B cell (primary cell): ENCODE results near the gene MAPK4. TPM values are rescaled to one million over a fixed set of nuclear protein-coding genes. Genes with fewer than 3 reads are reported as not detected.

Experiments used
- ATAC-seq: fragments of 200-7000 bp; cut with Tn5 transposase; one replicate; pipeline ENCODE4 v1.10.0; 2021; ENCODE audit warnings: low read depth, mild to moderate bottlenecking, moderate number of reproducible peaks, moderate library complexity
- CTCF ChIA-PET: fragments of 350-600 bp; sonication (Branson Sonifier 250); formaldehyde crosslinking; loops from one replicate; lab custom pipeline; 2021; ENCODE audit warnings: antibody characterized with exemption, inconsistent platforms; lab: Charles Lee
- POLR2A ChIA-PET: fragments of 350-600 bp; sonication (Branson Sonifier 250); formaldehyde crosslinking; loops from one replicate; lab custom pipeline; 2021; ENCODE audit warnings: antibody characterized with exemption; lab: Charles Lee
- DNase-seq: peaks from one replicate; pipeline ENCODE4 v3.0.0; 2013
- H2AFZ ChIP-seq: 2 replicates; pipeline ENCODE4 v1.6.1; 2012; ENCODE audit warnings: mild to moderate bottlenecking, low read depth, low read length; ENCODE audit not compliant: insufficient read depth, poor library complexity, severe bottlenecking
- H3K27ac ChIP-seq, 2 donors: 1 replicate in 1 of 2; 2 replicates in 1 of 2; pipeline ENCODE4 v1.5.1; 2012 to 2013; ENCODE audit warnings: low read length in 2 of 2, mild to moderate bottlenecking in 2 of 2, moderate library complexity in 1 of 2
- H3K27me3 ChIP-seq, 4 experiments: fragments of 200-600 bp in 1 of 4; sonication (generic) in 1 of 4; replicated peaks in 1 of 4; 1 replicate in 2 of 4; 2 replicates in 2 of 4; pipeline versions ENCODE4 v1.6.1 to v1.7.0; 2013 to 2016; ENCODE audit warnings: low read length in 3 of 4, mild to moderate bottlenecking in 2 of 4, mixed read lengths in 1 of 4, moderate library complexity in 1 of 4; ENCODE audit not compliant: insufficient read depth in 4 of 4, control insufficient read depth in 3 of 4; ENCODE audit errors: control extremely low read depth in 1 of 4
- H3K36me3 ChIP-seq, 2 experiments: replicated peaks in 1 of 2; 1 replicate in 1 of 2; 2 replicates in 1 of 2; pipeline versions ENCODE4 v1.6.1 to v1.7.1; 2013; ENCODE audit warnings: low read length in 1 of 2; ENCODE audit not compliant: insufficient read depth in 2 of 2, control insufficient read depth in 1 of 2; ENCODE audit errors: control extremely low read depth in 1 of 2, extremely low read depth in 1 of 2
- H3K4me1 ChIP-seq, 2 donors: fragments of 200-600 bp in 1 of 2; sonication (generic) in 1 of 2; 1 replicate in 1 of 2; 2 replicates in 1 of 2; pipeline versions ENCODE4 v1.5.1 to v1.6.1; 2013 to 2017; ENCODE audit warnings: low read length in 2 of 2; ENCODE audit not compliant: control insufficient read depth in 2 of 2, insufficient read depth in 2 of 2
- H3K4me2 ChIP-seq: replicated peaks from 2 replicates; pipeline ENCODE3; 2012; ENCODE audit warnings: mild to moderate bottlenecking, low read depth, low read length; ENCODE audit not compliant: poor library complexity, severe bottlenecking
- H3K4me3 ChIP-seq, 5 experiments: fragments of 200-600 bp in 1 of 5; sonication (generic) in 1 of 5; 1 replicate in 3 of 5; 2 replicates in 2 of 5; pipeline versions ENCODE4 v1.5.1 to v1.7.0; 2011 to 2016; ENCODE audit warnings: low read length in 4 of 5, mild to moderate bottlenecking in 4 of 5, low read depth in 2 of 5, control low read depth in 1 of 5, moderate library complexity in 1 of 5; ENCODE audit not compliant: insufficient read depth in 1 of 5; ENCODE audit errors: control extremely low read depth in 1 of 5, extremely low read depth in 1 of 5
- H3K79me2 ChIP-seq: fragments of 200-600 bp; sonication (generic); one replicate; pipeline ENCODE4 v1.6.0; 2016; ENCODE audit warnings: low read length; ENCODE audit not compliant: control insufficient read depth, insufficient read depth
- H3K9ac ChIP-seq: fragments of 200-600 bp; sonication (generic); 2 replicates; pipeline ENCODE4 v1.6.1; 2017; ENCODE audit warnings: mild to moderate bottlenecking, low read length, moderate library complexity
- H3K9me3 ChIP-seq, 3 donors: one replicate each; pipeline versions ENCODE4 v1.6.1 to v1.7.1; 2013; ENCODE audit warnings: low read length in 2 of 3; ENCODE audit not compliant: control insufficient read depth in 2 of 3, insufficient read depth in 1 of 3; ENCODE audit errors: control extremely low read depth in 1 of 3
- H4K20me1 ChIP-seq: 2 replicates; pipeline ENCODE4 v1.6.0; 2012; ENCODE audit warnings: mild to moderate bottlenecking, low read length; ENCODE audit not compliant: insufficient read depth, control insufficient read depth, poor library complexity, severe bottlenecking
- H3K27ac Mint-ChIP-seq: one replicate; pipeline ENCODE4 v1.8.0; 2021; ENCODE audit warnings: mixed read lengths
- H3K27me3 Mint-ChIP-seq: one replicate; pipeline ENCODE4 v1.8.0; 2021; ENCODE audit warnings: mixed read lengths
- H3K4me1 Mint-ChIP-seq: one replicate; pipeline ENCODE4 v1.8.0; 2021; ENCODE audit warnings: mixed read lengths
- H3K4me3 Mint-ChIP-seq: one replicate; pipeline ENCODE4 v1.8.0; 2021; ENCODE audit warnings: mixed read lengths
- H3K9me3 Mint-ChIP-seq: one replicate; pipeline ENCODE4 v1.8.0; 2022; ENCODE audit warnings: mixed read lengths; ENCODE audit not compliant: insufficient read depth
- CTCF ChIP-seq: fragments of 200-600 bp; IDR thresholded peaks from one replicate; pipeline ENCODE4 v1.8.0; 2022; ENCODE audit warnings: antibody characterized with exemption, mild to moderate bottlenecking
- EZH2 ChIP-seq: IDR thresholded peaks from 2 replicates; pipeline ENCODE4 v1.6.1; 2012; ENCODE audit warnings: borderline replicate concordance, low read depth, mild to moderate bottlenecking, moderate library complexity, low read length; ENCODE audit not compliant: insufficient read depth, poor library complexity, severe bottlenecking
- WGBS: methylation state at CpG from one replicate; pipeline ENCODE4 v1.1.5; 2013; ENCODE audit warnings: missing lambda C conversion rate; ENCODE audit not compliant: insufficient coverage; 5-methylcytosine and 5-hydroxymethylcytosine counted together
- intact Hi-C: fragments of 100-400 bp; cut with micrococcal nuclease; formaldehyde crosslinking; loops from one replicate; pipeline ENCODE4 v1.10.0; 2022
- polyA plus RNA-seq: library from polyadenylated mRNA; depleted of rRNA; stranded (reverse); fragments of >200 nt; gene quantifications from 2 replicates; pipeline ENCODE4 v1.2.3, GENCODE V29; 2012
- total RNA-seq, 2 donors: library from RNA; stranded (reverse); fragments of 120-200 nt in 1 of 2; gene quantifications; 1 replicate in 1 of 2; 2 replicates in 1 of 2; pipeline versions ENCODE4 v1.2.3 to v1.2.4, GENCODE V29; 2013 to 2022

The MAPK4 gene
- total and polyA plus RNA-seq, 2 donors (not counting 1 experiment from before 2014, with no cell fraction given): not detected

- POLR2A ChIA-PET: no interaction called here
- intact Hi-C loops: no loop called here
- TF ChIP-seq CTCF: no peak
- no peak for TF ChIP-seq EZH2
- H3K27ac Mint-ChIP-seq: no peak overlapping the region
- Histone ChIP-seq H3K4me3 (no peak overlapping the region), H3K79me2 (no peaks in the 10 kb centered on the region), H3K36me3 (no peaks in the 10 kb centered on the region), H3K4me1 (no peaks in the 10 kb centered on the region), H3K27me3 (peaks cover 0 to 4% (median 0%) of the 10 kb centered on the region in 4 experiments), H4K20me1 (no peaks in the 10 kb centered on the region), H3K27ac (no peak overlapping the region), H2AFZ (no peak overlapping the region), H3K9me3 (peaks cover 0 to 9% (median 3%) of the 10 kb centered on the region in 3 donors), H3K9ac (no peak overlapping the region), H3K4me2 (no peak overlapping the region)
- H3K27me3 Mint-ChIP-seq: peaks cover 28% of the 10 kb centered on the region
- H3K4me1 Mint-ChIP-seq: no peaks in the 10 kb centered on the region
- peaks cover 7% of the 10 kb centered on the region for H3K9me3 Mint-ChIP-seq
- DNase-seq (no peak), ATAC-seq (no peak)
- WGBS: 97% methylated on average over 2 of the region's 3 CpGs
- CTCF ChIA-PET: no interaction called here
- H3K4me3 Mint-ChIP-seq: no peak overlapping the region
These were observed 32.1 kb upstream of the MAPK4 start for GRCh38 chr18:50527636-50528307.

DNA sequence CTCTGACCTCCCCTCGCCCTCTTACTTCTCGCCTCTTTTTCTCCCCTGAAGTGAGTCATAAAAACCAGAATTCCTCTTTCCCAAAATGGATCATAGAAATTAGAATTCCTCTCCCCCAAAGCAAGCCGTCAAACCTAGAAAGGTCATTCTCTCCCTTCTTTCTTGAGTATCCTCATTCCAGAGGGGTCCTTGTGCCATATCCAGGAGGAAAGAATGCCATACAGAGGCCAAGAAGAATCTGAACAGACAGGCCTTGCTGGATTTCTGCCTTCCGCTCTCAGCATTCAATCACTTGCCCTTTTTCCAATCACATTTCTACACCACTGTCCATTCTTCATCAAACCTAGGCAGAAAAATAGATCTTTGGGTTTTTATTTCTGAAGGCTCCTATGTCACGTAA lies 31.1 kb upstream of the MAPK4 start:
- POLR2A ChIA-PET: no interaction called here
- peaks cover 22% of the 10 kb centered on the region for H3K27me3 Mint-ChIP-seq
- 88% methylated on average over 3 of the region's 5 CpGs for WGBS

More for the DNA sequence above, 31.1 kb upstream of the MAPK4 start:
- H3K4me2 ChIP-seq: no peak overlapping the region
- intact Hi-C loops: no loop called here
- peaks cover 1 to 12% (median 12%) of the 10 kb centered on the region in 3 donors for H3K9me3 ChIP-seq
- DNase-seq: no peak
- H3K27me3 ChIP-seq: peaks cover 0 to 4% (median 0%) of the 10 kb centered on the region in 4 experiments
- CTCF ChIA-PET: no interaction called here
- Mint-ChIP-seq H3K4me3 (no peak overlapping the region), H3K9me3 (peaks cover 16% of the 10 kb centered on the region), H3K27ac (no peak overlapping the region), H3K4me1 (no peaks in the 10 kb centered on the region)
- H3K79me2 ChIP-seq: no peaks in the 10 kb centered on the region
- H4K20me1 ChIP-seq: no peaks in the 10 kb centered on the region
- no peaks in the 10 kb centered on the region for H3K36me3 ChIP-seq
- no peak for TF ChIP-seq EZH2
- no peak for TF ChIP-seq CTCF
- no peak for ATAC-seq
- H3K9ac ChIP-seq: no peak overlapping the region
- H2AFZ ChIP-seq: no peak overlapping the region
- H3K4me1 ChIP-seq: no peaks in the 10 kb centered on the region
- no peak overlapping the region for H3K4me3 ChIP-seq
- H3K27ac ChIP-seq: no peak overlapping the region
